GM21390 (cell line): ENCODE data around the gene VWA7.

ENCODE experiments used
- ATAC-seq: cut with Tn5 transposase; IDR thresholded peaks from one replicate; pipeline ENCODE4 v1.9.1; 2021; ENCODE audit not compliant: unreplicated experiment

VWA7 gene

GRCh38 chr6:31732029-31732428 lies 45.1 kb downstream of the VWA7 start:
- ATAC-seq, result no peak

GRCh38 chr6:31730631-31731086 lies 46.5 kb downstream of the VWA7 start:
- no peak for ATAC-seq

GRCh38 chr6:31729979-31730630 lies 47.0 kb downstream of the VWA7 start:
- peak; percentile 33 for ATAC-seq

- ATAC-seq, result peak; percentile 45
These were observed 47.6 kb downstream of the VWA7 start for GRCh38 chr6:31729515-31729978.

GRCh38 chr6:31728767-31729514 lies 48.2 kb downstream of the VWA7 start, which contains the start of gene DDAH2:
DDAH2 (minus strand) TSS chr6:31729299; CDS start chr6:31729161, 138 bp downstream.
- no peak for ATAC-seq

- no peak for ATAC-seq
These were observed 49.1 kb downstream of the VWA7 start for GRCh38 chr6:31727717-31728671.

GRCh38 chr6:31727034-31727716 lies 50.0 kb downstream of the VWA7 start:
- ATAC-seq, result no peak

GRCh38 chr6:31725502-31726350 lies 51.4 kb downstream of the VWA7 start:
- ATAC-seq, result no peak

- ATAC-seq, result no peak
These were observed 53.0 kb downstream of the VWA7 start for GRCh38 chr6:31723980-31724691.

GRCh38 chr6:31723245-31723979 lies 53.7 kb downstream of the VWA7 start, which contains the start of gene MPIG6B:
MPIG6B (plus strand) TSS chr6:31723373; CDS start chr6:31723384, 11 bp downstream.
- ATAC-seq, result no peak

GRCh38 chr6:31722173-31722572 lies 55.0 kb downstream of the VWA7 start:
- ATAC-seq, result no peak

- no peak for ATAC-seq
These were observed 55.6 kb downstream of the VWA7 start, which contains the start of gene LY6G6C for GRCh38 chr6:31721351-31722020. LY6G6C (minus strand) TSS chr6:31721746; CDS start chr6:31721679, 67 bp downstream.

GRCh38 chr6:31720196-31720770 lies 56.8 kb downstream of the VWA7 start:
- ATAC-seq, result no peak

GRCh38 chr6:31719001-31719400 lies 58.1 kb downstream of the VWA7 start:
- ATAC-seq, result no peak

GRCh38 chr6:31718265-31718664 lies 58.9 kb downstream of the VWA7 start:
- ATAC-seq, result no peak

- ATAC-seq, result no peak
These were observed 59.5 kb downstream of the VWA7 start for GRCh38 chr6:31717499-31718222.
